NCI-H446 (cell line): ENCODE data around the gene EMSY.
"Not testable (repeated sequence)": the region's sequence is repeated elsewhere in the genome, so short reads cannot be mapped to it uniquely, and the experiment has no call there.

Experiments used
- DNase-seq, 2 experiments: peaks; one replicate each; lab custom pipeline; 2025; lab: John Stamatoyannopoulos, UW

EMSY gene, protein sequence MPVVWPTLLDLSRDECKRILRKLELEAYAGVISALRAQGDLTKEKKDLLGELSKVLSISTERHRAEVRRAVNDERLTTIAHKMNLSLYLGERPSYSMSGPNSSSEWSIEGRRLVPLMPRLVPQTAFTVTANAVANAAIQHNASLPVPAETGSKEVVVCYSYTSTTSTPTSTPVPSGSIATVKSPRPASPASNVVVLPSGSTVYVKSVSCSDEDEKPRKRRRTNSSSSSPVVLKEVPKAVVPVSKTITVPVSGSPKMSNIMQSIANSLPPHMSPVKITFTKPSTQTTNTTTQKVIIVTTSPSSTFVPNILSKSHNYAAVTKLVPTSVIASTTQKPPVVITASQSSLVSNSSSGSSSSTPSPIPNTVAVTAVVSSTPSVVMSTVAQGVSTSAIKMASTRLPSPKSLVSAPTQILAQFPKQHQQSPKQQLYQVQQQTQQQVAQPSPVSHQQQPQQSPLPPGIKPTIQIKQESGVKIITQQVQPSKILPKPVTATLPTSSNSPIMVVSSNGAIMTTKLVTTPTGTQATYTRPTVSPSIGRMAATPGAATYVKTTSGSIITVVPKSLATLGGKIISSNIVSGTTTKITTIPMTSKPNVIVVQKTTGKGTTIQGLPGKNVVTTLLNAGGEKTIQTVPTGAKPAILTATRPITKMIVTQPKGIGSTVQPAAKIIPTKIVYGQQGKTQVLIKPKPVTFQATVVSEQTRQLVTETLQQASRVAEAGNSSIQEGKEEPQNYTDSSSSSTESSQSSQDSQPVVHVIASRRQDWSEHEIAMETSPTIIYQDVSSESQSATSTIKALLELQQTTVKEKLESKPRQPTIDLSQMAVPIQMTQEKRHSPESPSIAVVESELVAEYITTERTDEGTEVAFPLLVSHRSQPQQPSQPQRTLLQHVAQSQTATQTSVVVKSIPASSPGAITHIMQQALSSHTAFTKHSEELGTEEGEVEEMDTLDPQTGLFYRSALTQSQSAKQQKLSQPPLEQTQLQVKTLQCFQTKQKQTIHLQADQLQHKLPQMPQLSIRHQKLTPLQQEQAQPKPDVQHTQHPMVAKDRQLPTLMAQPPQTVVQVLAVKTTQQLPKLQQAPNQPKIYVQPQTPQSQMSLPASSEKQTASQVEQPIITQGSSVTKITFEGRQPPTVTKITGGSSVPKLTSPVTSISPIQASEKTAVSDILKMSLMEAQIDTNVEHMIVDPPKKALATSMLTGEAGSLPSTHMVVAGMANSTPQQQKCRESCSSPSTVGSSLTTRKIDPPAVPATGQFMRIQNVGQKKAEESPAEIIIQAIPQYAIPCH (N-terminal part only)

DNA sequence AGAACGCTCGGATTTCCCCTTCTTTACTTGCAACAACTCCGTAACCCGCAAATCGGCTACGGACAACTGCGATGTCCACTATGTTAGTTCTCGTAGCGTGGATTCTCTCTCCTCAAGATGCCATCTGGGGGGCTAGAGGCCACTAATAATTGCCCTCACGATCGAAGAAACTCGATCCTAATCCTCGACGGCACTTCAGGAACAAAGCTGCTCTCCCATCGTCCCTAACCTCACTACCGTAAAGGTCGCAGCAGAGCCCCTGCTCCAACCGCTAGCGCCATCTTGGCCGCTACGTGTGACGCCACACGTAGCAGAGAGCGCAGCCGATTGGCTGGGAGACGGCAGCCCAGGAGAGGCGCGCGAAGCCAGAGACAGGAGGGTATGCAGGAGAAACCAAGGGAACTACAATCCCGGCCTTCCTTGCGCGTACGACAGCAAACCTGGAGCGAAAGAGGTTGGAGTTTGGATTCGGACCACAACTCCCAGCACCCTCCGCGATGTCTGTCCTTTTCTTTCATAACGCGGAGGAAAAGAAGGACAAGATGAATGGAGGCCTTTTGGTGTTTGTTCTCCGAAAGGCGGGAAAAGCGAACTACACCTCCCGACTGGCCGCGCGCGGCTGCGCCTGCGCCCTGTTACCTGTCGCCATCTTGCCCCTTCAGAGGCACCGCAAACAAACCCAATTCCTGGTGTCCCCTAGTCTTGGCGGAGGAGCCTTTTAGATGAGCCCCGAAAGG is at the start of gene EMSY:
Gene EMSY (plus strand): TSS at position 635 of the 737 bp plus-strand sequence. CDS start 1,921 bp downstream, outside the sequence.
- DNase-seq, result peak; percentile 97 to 99

DNA sequence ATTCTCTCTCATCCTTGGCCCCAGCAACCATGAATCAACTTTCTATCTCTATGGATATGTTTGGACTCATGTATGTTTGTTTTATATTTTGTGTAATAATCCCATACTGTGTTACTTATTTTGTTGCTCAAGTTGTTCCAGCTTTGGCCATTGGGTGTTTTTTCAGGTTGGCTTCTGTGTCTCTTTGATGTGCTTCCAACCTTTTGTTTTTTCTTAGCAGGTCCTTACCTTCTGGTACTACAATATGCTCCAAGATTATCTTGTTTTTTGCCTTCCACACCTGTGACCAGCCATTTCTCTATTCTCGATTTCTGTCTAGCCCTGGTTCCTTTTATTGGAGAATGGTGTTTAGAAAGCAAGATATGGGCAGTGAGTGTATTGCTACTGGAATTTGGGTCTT is 49.5 kb upstream of the EMSY start:
- no peak for DNase-seq

DNA sequence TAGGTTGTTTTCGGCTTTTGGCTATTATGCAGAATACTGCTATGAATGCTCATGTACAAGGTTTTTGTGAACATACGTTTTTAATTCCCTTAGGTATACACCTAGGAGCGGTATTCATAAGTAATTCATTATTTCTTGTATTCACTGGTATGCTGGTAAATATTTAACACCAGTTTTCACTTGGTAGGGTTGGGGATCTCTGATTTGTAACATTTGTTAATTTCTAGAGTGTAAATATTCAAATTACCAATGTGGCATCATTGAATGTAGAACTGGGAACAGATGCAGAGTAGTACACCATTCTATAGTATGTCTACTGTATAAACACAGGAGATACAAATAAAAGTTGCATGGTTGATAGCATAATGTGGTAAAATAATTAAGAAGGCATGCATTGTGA is 47.4 kb upstream of the EMSY start:
- no peak for DNase-seq

- DNase-seq, result no peak
Observed at GRCh38 chr11:76400967-76401366, 43.9 kb upstream of the EMSY start.

- DNase-seq, result not testable (repeated sequence)
Observed at GRCh38 chr11:76401484-76401883, 43.3 kb upstream of the EMSY start.

- no peak for DNase-seq
Observed at GRCh38 chr11:76406359-76406758, 38.5 kb upstream of the EMSY start.

DNA sequence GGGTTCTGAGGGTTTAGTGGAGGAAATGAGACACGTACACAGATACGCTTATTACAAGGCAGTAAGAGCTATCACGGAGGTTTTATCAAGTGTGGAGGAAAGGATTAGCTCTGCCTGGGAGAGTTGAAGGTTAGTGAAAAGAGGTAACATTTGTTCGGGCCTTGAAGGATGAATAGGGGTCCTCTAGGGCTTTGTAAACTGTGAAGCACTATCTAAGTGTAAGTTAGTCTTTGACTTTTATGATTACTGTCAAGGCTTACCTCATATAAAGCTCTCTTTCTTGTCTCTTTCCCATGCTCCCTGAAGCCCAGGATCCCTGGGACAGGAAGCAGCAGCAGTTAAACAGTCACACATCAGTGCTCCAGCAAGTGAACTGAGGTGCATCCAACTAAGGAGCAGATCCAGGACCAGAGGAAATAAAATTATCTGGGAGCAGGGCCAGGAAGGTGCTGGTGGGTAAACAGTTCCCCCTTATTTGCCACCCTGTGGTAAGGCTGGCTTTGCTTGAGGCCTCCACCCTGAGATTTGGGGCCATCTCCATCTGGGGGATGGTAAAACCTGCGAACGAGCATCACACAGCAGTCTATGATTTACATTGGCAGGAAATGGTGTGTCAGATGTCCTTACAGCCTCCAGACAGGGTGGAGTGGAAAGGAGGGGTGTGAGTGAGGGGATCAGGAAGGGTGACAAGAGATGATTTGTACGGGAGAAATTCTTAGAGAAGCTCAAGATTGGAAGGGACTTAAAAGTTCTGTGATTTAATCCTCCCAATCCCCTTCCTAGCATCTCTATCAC is 36.5 kb upstream of the EMSY start:
- peak; percentile 34 to 82 for DNase-seq

GRCh38 chr11:76410851-76411357 is 33.9 kb upstream of the EMSY start:
- peak; percentile 23 to 56 for DNase-seq

- no peak for DNase-seq
Observed at GRCh38 chr11:76415073-76415472, 29.7 kb upstream of the EMSY start.

- peak in 1 of 2 experiments; percentile 14 for DNase-seq
Observed at GRCh38 chr11:76419896-76420295, 24.9 kb upstream of the EMSY start.

DNA sequence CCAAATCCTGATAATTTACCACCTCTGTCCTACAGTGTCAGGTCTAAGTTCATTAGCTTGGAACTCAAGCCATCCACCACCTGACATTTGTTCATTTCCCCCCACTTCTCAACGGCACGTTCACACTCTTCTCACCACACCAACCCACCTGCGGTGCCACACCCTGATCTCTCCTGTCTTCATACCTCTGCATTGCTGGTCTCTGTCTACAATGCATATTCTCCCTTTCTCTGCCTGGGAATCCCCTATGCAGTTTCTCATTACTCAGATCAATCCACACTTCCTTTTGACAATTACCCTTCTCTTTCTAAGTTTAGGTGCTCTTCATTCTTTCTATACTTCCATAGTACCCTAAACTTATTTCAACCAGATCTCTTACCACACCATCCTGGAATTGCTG is 20.4 kb upstream of the EMSY start:
- no peak for DNase-seq

- no peak for DNase-seq
Observed at GRCh38 chr11:76424891-76425290, 19.9 kb upstream of the EMSY start.

DNA sequence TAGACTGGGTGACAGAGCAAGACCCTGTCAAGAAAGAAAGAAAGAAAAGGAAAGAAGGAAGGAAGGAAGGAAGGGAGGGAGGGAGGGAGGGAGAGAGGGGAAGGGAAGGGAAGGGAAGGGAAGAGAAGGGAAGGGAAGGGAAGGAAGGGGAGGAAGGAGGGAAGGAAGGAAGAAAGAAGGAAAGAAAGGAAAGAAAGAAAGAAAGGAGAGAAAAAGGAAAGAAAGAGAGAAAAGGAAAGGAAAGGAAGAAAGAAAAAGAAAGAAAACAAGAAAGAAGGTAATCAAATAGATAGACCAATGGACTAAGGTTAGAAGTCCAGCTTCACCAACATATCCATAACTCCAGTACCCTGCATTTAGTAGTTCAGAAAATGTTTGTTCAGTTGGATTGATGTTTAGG is 18.2 kb upstream of the EMSY start:
- DNase-seq, result no peak

GRCh38 chr11:76436020-76436419 is 8.8 kb upstream of the EMSY start:
- DNase-seq, result no peak

GRCh38 chr11:76443268-76443980 is 1.4 kb upstream of the EMSY start:
- DNase-seq, result no peak

- no peak for DNase-seq
Observed at GRCh38 chr11:76444065-76444383, 794 bp upstream of the EMSY start.

GRCh38 chr11:76445121-76446084 is 585 bp downstream of the EMSY start:
- peak; percentile 82 to 86 for DNase-seq

GRCh38 chr11:76448506-76448905 is 3.7 kb downstream of the EMSY start:
- DNase-seq, result no peak

DNA sequence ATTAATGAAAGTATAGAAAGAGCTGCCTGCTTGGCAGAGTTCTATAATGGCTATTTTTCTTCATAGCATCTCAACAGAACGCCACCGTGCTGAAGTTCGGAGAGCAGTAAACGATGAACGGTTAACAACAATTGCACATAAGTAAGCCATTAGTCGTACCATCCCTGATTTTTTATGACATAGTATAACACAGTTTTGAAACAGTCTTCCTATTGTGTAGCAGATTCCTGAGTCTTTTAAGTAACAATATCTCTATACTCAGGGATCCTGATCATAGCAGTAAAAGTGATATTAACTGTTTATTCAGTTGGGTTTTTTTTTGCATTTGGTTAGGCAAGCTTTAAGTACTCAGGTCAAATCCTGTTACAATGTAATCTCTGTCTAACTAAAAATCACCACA is 8.4 kb downstream of the EMSY start:
- no peak for DNase-seq
